AG04449 (cell line): Measurements from ENCODE around the gene CIT.

Experiments used
- CTCF ChIA-PET: fragments of 350-600 bp; formaldehyde crosslinking; extraction: SDS; loops from one replicate; lab custom pipeline; 2021; ENCODE audit warnings: antibody characterized with exemption; lab: Yijun Ruan, JAX
- POLR2A ChIA-PET: fragments of 400-600, 350-600 bp; formaldehyde crosslinking; extraction: SDS; loops from one replicate; lab custom pipeline; 2020; ENCODE audit warnings: antibody characterized with exemption, inconsistent platforms; lab: Yijun Ruan, JAX
- DNase-seq: peaks from one replicate; pipeline ENCODE4 v3.0.0-alpha.2; 2010; ENCODE audit warnings: low read depth, low spot score
- H3K4me3 ChIP-seq: 2 replicates; pipeline ENCODE4 v1.5.1; 2011; ENCODE audit warnings: low read depth, mild to moderate bottlenecking, control low read depth, low read length
- CTCF ChIP-seq: IDR thresholded peaks from one replicate; pipeline ENCODE4 v1.5.1; 2011; ENCODE audit warnings: mild to moderate bottlenecking, moderate library complexity, low read length, control low read depth, inconsistent platforms; ENCODE audit not compliant: insufficient read depth; ENCODE audit errors: missing control alignments

The CIT gene

GRCh38 chr12:119645535-119646059, 231.5 kb downstream of the CIT start:
- ChIA-PET POLR2A (no interaction called here), CTCF (no interaction called here)
- no peak overlapping the region for H3K4me3 ChIP-seq
- no peak for TF ChIP-seq CTCF
- DNase-seq, result no peak

GRCh38 chr12:119644930-119645329, 232.2 kb downstream of the CIT start:
- H3K4me3 ChIP-seq, result no peak overlapping the region
- no peak for DNase-seq
- POLR2A ChIA-PET, result no interaction called here
- no peak for TF ChIP-seq CTCF
- CTCF ChIA-PET, result interaction anchor here (1.7 kb wide), 1 partner anchor 14 kb away, joined by 8 read pairs; no protein-coding TSS in a partner anchor

DNA sequence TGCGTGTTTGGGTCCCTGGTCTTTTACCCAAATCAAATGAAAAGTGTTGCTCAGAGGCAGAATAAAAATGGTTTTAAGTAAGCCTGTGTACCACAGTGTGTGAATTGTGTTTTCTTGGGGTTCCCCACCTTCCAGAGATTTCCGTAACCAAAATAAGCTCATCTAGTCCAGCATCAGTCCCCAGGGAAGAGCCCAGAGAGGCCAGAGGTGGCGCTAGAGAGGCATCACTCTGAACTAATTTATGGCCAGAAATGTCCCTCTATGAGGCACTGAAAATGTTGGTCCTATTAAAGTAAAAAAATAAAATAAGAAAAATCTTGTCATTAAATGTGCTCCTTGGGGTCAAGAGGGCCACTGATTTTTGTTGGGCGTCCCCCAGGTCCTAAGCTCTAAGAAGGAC, 234.1 kb downstream of the CIT start:
- TF ChIP-seq CTCF, result no peak

More for the DNA sequence above, 234.1 kb downstream of the CIT start:
- no peak overlapping the region for H3K4me3 ChIP-seq
- no peak for DNase-seq
- ChIA-PET CTCF (interaction anchor here (1.5 kb wide), 1 partner anchor 24 kb away, joined by 4 read pairs; the partner anchor contains the start of gene PRKAB1), POLR2A (no interaction called here)
